IPS DF 4.7 (cell line): ENCODE data around the gene NT5C3A.
"Not testable (repeated sequence)": the region's sequence is repeated elsewhere in the genome, so short reads cannot be mapped to it uniquely, and the experiment has no call there.

ENCODE experiments used
- DNase-seq: peaks from one replicate; pipeline ENCODE4 v3.0.0-alpha.2; 2013; ENCODE audit warnings: low spot score; ENCODE audit errors: extremely low read depth

The NT5C3A gene

DNA sequence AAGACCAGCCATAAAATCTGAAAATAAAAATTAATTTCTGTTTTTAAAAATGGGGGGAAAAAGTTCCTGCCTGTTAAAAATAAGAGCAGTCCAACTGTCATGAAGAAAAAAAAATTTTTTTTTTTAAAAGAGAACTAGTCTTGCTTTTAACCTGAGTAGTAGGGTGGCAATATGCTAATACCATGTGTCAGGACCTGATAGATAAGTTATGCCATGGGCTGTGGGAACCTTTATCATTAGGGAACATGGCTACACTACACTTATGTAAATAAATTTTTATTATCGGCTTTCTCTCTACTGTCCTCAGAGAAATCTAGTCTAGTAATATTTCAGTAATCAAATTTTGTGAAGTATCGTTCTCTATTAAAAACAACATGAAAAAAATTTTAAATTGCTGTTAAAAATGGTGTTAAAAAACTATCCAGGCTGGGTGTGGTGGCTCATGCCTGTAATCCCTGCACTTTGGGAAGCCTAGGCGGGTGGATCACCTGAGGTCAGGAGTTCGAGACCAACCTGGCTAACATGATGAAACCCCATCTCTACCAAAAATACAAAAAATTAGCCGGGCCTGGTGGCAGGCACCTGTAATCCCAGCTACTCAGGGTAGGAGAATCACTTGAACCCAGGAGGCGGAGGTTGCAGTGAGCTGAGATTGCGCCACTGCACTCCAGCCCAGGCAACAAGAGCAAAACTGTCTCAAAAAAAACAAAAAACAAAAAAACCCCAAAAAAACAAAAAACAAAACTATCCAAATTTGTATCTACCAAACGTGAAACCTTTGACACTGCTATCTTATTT is 20.7 kb downstream of the NT5C3A start:
- no peak for DNase-seq

- DNase-seq: no peak
These were observed 21.6 kb downstream of the NT5C3A start for GRCh38 chr7:33040803-33041516.

GRCh38 chr7:33039903-33040292 is 22.7 kb downstream of the NT5C3A start:
- DNase-seq: no peak

DNA sequence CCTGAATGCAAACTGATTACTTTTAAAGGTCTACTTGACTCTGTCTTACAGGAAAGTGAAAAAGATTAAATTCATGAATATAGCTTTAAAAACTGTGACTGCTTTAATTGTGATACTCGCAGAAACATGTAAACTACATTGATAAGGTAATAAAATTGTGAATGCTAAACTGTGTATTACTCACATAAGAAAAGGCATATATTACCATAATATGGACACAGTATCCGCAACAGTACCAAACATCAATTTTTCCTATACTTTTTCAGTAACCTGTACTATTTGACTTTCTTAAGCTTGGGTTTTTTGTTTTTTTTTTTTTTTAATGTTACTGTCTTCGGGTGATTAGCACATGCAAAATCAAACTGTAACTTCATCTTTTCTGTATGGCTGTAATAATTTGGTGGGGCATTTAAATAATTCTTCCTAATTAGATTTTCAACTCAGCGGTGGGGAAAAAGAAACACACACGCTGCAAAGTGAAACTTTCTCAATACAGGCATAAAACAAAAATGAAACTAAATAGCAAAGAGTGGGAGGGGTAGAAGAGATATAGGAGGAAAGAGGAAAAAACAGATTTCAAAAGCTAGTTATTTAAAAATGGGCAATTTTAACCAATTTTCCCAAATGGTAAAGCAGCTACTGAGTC is 23.2 kb downstream of the NT5C3A start:
- DNase-seq: no peak

DNA sequence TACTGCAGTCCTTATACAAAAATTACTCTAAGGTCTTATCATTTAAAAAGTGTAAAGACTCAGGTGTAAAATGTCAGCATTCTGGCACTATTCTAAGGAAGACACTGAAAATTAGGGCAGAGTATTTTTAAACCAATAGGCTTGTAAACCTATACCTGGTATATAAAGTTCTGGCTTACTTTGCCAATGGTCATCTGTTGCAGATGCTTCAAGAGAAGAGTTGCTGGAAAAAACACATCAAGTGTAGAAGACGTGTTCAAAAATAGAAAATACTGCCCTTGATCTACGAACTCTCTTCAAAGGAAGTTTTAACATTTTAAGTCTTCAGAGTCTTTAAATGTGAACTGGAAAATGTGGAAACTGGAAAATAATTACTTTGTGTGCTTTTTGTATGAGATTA is 23.9 kb downstream of the NT5C3A start:
- DNase-seq: no peak

DNA sequence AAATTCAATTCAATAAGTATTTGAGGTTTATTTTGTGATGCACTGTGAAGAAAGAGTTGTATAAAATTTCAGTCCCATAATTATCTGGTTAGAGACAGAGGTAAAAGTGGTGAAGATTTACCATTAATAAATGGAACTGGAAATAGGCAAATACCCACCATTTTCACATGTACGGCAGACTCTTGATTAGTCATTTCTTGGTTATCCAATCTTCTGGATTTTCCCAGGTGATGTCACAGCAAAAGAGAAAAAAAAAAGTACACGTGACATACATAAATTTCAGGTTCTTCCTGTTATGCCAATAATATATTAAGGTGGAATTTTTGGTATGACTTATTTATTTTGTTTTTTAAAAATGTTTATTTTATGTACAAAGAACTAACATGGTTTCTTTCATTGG is 26.8 kb downstream of the NT5C3A start:
- no peak for DNase-seq

- DNase-seq: no peak
These were observed 38.3 kb downstream of the NT5C3A start for GRCh38 chr7:33024189-33024757.

- no peak for DNase-seq
These were observed 50.2 kb downstream of the NT5C3A start for GRCh38 chr7:33012364-33012763.

DNA sequence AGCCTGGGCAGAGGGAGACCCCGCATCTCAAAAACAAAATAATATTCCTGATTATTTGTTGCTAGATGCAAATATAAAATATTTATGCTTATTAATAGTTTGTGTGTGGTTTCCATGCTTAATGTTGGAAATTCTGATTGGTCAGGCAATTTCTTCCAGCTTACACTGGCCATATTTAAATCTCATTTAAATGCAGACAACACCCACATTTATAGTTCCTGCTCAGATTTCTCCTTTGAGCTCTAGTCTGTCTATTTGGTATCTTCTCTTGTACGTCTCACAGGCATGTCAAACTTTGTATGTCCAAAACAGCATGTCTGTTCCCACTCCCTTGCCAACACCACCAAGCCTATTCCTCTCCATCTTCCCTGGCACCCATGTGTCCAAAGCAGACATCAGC is 52.8 kb downstream of the NT5C3A start:
- DNase-seq: no peak

DNA sequence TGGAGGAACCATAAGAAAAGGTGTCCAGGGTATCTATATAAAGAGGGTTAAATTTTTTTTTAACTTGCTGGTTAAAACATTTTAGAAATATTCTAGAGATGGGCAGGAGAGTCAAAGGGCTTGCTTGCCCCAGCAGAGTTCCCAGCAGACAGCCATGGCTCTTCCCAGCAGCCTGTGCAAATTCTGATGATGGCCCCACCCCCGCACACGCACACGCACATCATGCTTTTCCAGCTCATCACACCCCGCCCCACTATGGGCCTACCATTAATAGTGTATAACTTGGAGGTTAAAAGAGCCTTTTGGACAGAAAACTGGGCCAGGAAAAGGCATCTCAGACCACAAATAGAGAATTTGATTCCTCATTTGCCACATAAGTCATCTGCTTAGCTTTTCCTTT is 56.9 kb downstream of the NT5C3A start:
- DNase-seq: not testable (repeated sequence)

GRCh38 chr7:33005193-33005592 is 57.4 kb downstream of the NT5C3A start:
- not testable (repeated sequence) for DNase-seq

DNA sequence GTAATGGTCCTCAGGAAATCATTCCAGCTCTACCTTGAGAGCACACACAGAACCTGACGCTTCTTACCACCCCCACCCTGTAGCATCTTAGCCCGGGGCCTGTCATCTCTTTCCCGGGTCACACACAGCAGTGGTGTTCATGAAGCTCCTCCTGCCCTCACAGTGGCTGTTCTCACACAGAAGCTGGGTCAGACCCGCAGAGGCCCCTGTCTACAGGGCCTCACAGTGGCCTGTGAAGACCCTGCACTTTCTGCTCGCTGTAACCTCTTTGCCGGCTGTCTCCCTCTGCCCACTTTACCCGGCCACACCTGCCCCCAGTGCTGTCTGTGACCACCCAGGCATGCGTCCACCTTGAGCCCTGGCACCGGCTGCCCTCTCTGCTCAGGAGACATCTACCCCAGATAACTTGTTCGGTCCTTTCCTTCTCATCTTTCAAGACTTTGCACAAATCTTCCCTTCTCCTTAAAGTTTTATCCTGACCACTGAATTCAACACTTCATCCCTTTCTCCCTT is 58.4 kb downstream of the NT5C3A start:
- not testable (repeated sequence) for DNase-seq

DNA sequence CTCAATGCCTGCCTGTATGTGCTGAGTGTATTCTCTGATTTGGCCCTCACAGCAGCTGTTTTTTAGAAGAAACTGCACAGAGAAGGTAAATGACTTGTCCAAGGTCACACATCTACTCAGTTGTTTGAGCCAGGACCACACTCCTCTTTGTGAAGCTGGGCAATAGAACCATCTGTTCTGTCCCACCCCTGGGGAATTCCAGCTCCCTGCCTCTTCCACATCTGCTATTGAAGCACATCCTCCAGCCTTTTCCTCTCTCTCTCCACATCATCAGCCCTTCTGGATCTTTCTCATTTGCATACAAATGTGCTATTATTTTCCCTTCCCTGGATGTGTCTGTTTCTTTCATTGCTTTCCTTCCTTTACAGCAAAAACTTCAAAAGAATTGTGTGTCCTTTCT is 59.5 kb downstream of the NT5C3A start:
- DNase-seq: not testable (repeated sequence)

DNA sequence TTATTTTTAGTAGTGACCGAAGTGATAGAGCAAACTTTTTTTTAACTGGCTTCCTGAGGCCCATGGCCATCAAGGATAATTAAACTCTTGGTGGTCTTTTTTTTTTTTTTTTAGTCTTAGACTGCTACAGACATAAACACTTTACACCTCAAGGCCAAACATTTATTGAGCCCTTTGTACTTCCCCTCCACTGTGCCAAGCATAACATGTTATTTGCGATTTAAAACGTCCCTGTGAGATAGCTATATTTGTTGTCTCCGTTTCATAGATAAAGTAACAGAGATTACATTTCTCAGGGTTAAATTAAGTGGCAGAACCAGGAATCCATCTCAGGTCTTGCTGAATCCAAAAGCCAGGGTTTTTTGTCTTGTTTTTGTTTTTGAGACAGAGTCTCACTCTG is 63.2 kb downstream of the NT5C3A start:
- DNase-seq: not testable (repeated sequence)

DNA sequence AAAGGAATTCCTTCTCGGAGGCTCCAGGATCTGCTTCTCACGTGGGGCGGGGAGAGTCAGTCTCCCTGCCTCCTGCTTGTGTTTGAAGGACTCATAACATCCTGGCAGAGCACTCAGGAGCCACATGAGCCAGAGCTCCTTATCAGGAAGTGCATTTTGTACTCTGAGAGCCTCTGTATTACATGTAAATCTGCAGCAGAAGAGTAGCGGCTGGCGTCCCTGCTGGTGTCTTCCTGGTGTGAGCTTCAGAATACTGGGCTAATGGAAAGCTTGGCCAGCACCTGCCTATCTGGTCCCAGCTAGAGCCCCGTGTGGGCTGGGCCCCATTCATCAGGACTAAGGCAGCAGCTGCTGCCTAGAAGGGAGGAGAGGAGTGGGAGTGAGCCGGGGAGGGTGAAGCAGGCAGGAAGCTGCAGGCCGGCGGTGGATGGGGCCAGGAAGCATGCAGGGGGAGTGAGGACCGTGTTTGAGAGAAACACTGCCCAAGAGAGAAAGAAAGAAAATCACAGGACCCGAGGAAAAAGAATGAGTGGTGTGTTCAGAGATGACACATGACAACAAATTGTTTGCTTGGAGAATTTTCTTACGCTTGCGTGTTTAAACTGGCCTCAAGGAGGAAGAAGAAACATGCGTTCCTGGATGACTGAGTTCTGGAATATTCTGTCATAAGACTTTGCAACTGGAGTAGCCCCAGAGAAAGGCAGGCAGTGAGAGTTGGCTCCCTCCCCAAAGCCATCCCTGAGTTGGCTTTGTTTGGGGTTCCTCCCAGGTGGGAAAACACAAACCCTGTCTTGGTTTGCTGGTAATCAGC is 64.0 kb downstream of the NT5C3A start:
- DNase-seq: not testable (repeated sequence)

GRCh38 chr7:32997956-32998355 is 64.6 kb downstream of the NT5C3A start:
- not testable (repeated sequence) for DNase-seq

GRCh38 chr7:32992750-32993149 is 69.8 kb downstream of the NT5C3A start:
- not testable (repeated sequence) for DNase-seq

- not testable (repeated sequence) for DNase-seq
These were observed 70.4 kb downstream of the NT5C3A start for GRCh38 chr7:32991975-32992700.

DNA sequence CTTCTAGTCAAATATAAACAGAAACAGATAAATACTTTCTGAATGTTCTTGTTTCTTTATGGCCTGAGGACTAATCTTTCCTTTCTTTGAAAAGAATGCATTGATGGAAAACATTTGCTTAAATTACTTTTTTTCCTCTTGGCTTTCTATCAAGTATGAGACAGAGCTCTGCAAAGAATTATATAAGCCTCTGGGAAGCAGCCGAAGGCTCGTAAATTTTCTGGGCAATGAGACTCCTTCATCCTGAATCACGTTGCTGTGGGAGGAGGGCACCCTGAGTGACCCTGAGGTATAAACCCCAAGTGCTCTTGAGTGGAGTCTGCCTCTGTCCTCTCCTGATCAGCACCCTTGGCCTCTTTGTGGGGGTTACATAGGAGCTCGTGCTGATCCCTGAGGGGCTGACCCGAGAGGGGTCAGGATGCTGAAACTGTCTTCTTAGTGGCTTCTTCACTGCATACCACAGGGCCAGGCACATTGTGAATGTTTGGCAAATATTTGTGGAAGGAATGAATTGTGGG is 71.4 kb downstream of the NT5C3A start:
- not testable (repeated sequence) for DNase-seq

DNA sequence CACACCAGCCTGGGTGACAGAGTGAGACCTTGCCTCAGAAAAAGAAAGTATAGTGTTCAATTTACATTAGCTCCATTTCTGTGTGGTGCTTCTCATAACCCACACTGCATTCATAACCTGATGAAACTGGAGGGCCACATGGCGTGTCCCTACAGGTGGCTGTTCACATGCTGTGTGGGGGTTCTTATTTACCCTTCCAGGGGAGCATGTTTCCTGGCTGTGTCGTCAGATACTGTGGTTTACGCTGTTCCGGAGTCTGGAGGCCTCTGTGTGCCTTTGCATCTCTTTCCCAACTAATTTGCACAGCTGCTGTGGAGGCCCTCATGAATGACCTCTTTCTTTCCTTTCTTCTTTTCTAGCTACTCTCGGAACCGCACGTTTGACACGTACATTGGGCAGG is 74.4 kb downstream of the NT5C3A start:
- DNase-seq: not testable (repeated sequence)
